Measurements from ENCODE around the gene UBL4A. TPM values are rescaled to one million over a fixed set of nuclear protein-coding genes. Genes with fewer than 3 reads are reported as not detected.
A peak's percentile ranks its signal among the peaks of the same experiment; 100 is the strongest.

Gene UBL4A
- total RNA-seq, 4 donors from 2014 or later: 32.9 to 63.4 (median 41.3) TPM

- Histone ChIP-seq H3K4me1 (peaks cover 0 to 11% of the 10 kb centered on the region in 2 donors), H3K27me3 (no peaks in the 10 kb centered on the region), H3K27ac (peak overlapping the region; percentile 54 to 88 (median 63)), H3K36me3 (no peaks in the 10 kb centered on the region), H3K4me3 (replicated peaks in 1 of 3) (no peak overlapping the region), H3K9me3 (no peaks in the 10 kb centered on the region)
- intact Hi-C loops (cut with DNase I): no loop called here
- DNase-seq: no peak
- TF ChIP-seq CTCF (IDR thresholded peaks at IDR 0.05): no peak
- TF ChIP-seq POLR2A (IDR thresholded peaks at IDR 0.05): no peak
- WGBS, 2 donors: 69 to 71% methylated on average over 14 of the region's 14 CpGs
These were observed 39.4 kb upstream of the UBL4A start for GRCh38 chrX:154525606-154526490.

- 85 to 89% methylated on average over 5 to 7 of the region's 8 CpGs for WGBS, 2 donors
- intact Hi-C loops (cut with DNase I): no loop called here
- no peak for TF ChIP-seq POLR2A (IDR thresholded peaks at IDR 0.05)
- no peak for TF ChIP-seq CTCF (IDR thresholded peaks at IDR 0.05)
These were observed 33.0 kb upstream of the UBL4A start for GRCh38 chrX:154519389-154519788.

GRCh38 chrX:154517101-154517781, 30.8 kb upstream of the UBL4A start:
- intact Hi-C loops (cut with DNase I): no loop called here
- no peaks in the 10 kb centered on the region for H3K27me3 ChIP-seq
- DNase-seq: no peak
- peaks cover 5 to 10% of the 10 kb centered on the region in 2 donors for H3K4me1 ChIP-seq
- no peak for TF ChIP-seq POLR2A (IDR thresholded peaks at IDR 0.05)
- no peak for TF ChIP-seq CTCF (IDR thresholded peaks at IDR 0.05)
- no peaks in the 10 kb centered on the region for H3K9me3 ChIP-seq
- H3K27ac ChIP-seq: peak overlapping the region; percentile 23 to 87 (median 76)
- peak overlapping the region in 1 of 3 donors; percentile 57 for H3K4me3 ChIP-seq (replicated peaks in 1 of 3)
- H3K36me3 ChIP-seq: no peaks in the 10 kb centered on the region
- WGBS, 2 donors: 53 to 60% methylated on average over 12 of the region's 25 CpGs

More at GRCh38 chrX:154519389-154519788, 33.0 kb upstream of the UBL4A start:
- DNase-seq: no peak
- Histone ChIP-seq H3K27ac (no peak overlapping the region), H3K4me1 (peaks cover 5 to 10% of the 10 kb centered on the region in 2 donors), H3K36me3 (no peaks in the 10 kb centered on the region), H3K9me3 (no peaks in the 10 kb centered on the region), H3K4me3 (replicated peaks in 1 of 3) (no peak overlapping the region), H3K27me3 (no peaks in the 10 kb centered on the region)

GRCh38 chrX:154516656-154517100, 30.3 kb upstream of the UBL4A start:
- peaks cover 5 to 10% of the 10 kb centered on the region in 2 donors for H3K4me1 ChIP-seq
- peak overlapping the region in 1 of 3 donors; percentile 57 for H3K4me3 ChIP-seq (replicated peaks in 1 of 3)
- peak in 1 of 2 donors; percentile 20 for DNase-seq
- H3K27me3 ChIP-seq: no peaks in the 10 kb centered on the region
- TF ChIP-seq POLR2A (IDR thresholded peaks at IDR 0.05): no peak
- no peak for TF ChIP-seq CTCF (IDR thresholded peaks at IDR 0.05)
- H3K9me3 ChIP-seq: no peaks in the 10 kb centered on the region
- intact Hi-C loops (cut with DNase I): no loop called here
- 7 to 15% methylated on average over 7 to 13 of the region's 19 CpGs for WGBS, 2 donors
- peak overlapping the region; percentile 23 to 87 (median 76) for H3K27ac ChIP-seq
- H3K36me3 ChIP-seq: no peaks in the 10 kb centered on the region

Data from thyroid gland (tissue), 4 donors.